Measurements from ENCODE around the gene ROR1. TPM values are rescaled to one million over a fixed set of nuclear protein-coding genes. Genes with fewer than 3 reads are reported as not detected.

Gene ROR1
- total RNA-seq, 2 donors from 2014 or later: 0.25 TPM; not detected in 1

GRCh38 chr1:63875636-63876035 lies 101.8 kb downstream of the ROR1 start:
- ATAC-seq: no peak
- Mint-ChIP-seq H3K9me3 (no peaks in the 10 kb centered on the region), H3K27ac (no peak overlapping the region), H3K36me3 (no peaks in the 10 kb centered on the region)
- DNase-seq (ENCODE audit: low spot score in 2 of 2): no peak

GRCh38 chr1:63877021-63877767 lies 103.4 kb downstream of the ROR1 start:
- Mint-ChIP-seq H3K27ac (no peak overlapping the region), H3K9me3 (no peaks in the 10 kb centered on the region), H3K36me3 (no peaks in the 10 kb centered on the region)
- DNase-seq (ENCODE audit: low spot score in 2 of 2) (no peak), ATAC-seq (no peak)

- H3K36me3 Mint-ChIP-seq: no peaks in the 10 kb centered on the region
- DNase-seq (ENCODE audit: low spot score in 2 of 2): no peak
- H3K27ac Mint-ChIP-seq: no peak overlapping the region
These were observed 104.0 kb downstream of the ROR1 start for GRCh38 chr1:63877816-63878215.

GRCh38 chr1:63878932-63879331 lies 105.1 kb downstream of the ROR1 start:
- DNase-seq (ENCODE audit: low spot score in 2 of 2) (no peak), ATAC-seq (no peak)
- Mint-ChIP-seq H3K36me3 (no peaks in the 10 kb centered on the region), H3K9me3 (no peaks in the 10 kb centered on the region), H3K27ac (no peak overlapping the region)

More at GRCh38 chr1:63877816-63878215, 104.0 kb downstream of the ROR1 start:
- no peaks in the 10 kb centered on the region for H3K9me3 Mint-ChIP-seq
- ATAC-seq: no peak

- ATAC-seq (no peak), DNase-seq (ENCODE audit: low spot score in 2 of 2) (no peak)
- Mint-ChIP-seq H3K27ac (no peak overlapping the region), H3K9me3 (no peaks in the 10 kb centered on the region), H3K36me3 (no peaks in the 10 kb centered on the region)
These were observed 107.2 kb downstream of the ROR1 start for GRCh38 chr1:63880958-63881576.

- H3K9me3 Mint-ChIP-seq: no peaks in the 10 kb centered on the region
These were observed 108.4 kb downstream of the ROR1 start for GRCh38 chr1:63882048-63882704.

GRCh38 chr1:63883494-63884235 lies 109.8 kb downstream of the ROR1 start:
- ATAC-seq (no peak), DNase-seq (ENCODE audit: low spot score in 2 of 2) (no peak)

More at GRCh38 chr1:63882048-63882704, 108.4 kb downstream of the ROR1 start:
- Mint-ChIP-seq H3K36me3 (no peaks in the 10 kb centered on the region), H3K27ac (no peak overlapping the region)
- ATAC-seq (no peak), DNase-seq (ENCODE audit: low spot score in 2 of 2) (no peak)

GRCh38 chr1:63884486-63884885 lies 110.7 kb downstream of the ROR1 start:
- Mint-ChIP-seq H3K36me3 (no peaks in the 10 kb centered on the region), H3K27ac (no peak overlapping the region), H3K9me3 (no peaks in the 10 kb centered on the region)
- DNase-seq (ENCODE audit: low spot score in 2 of 2) (no peak), ATAC-seq (no peak)

More at GRCh38 chr1:63883494-63884235, 109.8 kb downstream of the ROR1 start:
- no peaks in the 10 kb centered on the region for H3K36me3 Mint-ChIP-seq
- no peaks in the 10 kb centered on the region for H3K9me3 Mint-ChIP-seq
- no peak overlapping the region for H3K27ac Mint-ChIP-seq

- H3K9me3 Mint-ChIP-seq: no peaks in the 10 kb centered on the region
- no peaks in the 10 kb centered on the region for H3K36me3 Mint-ChIP-seq
- H3K27ac Mint-ChIP-seq: no peak overlapping the region
- no peak for DNase-seq (ENCODE audit: low spot score in 2 of 2)
- ATAC-seq: no peak
These were observed 112.1 kb downstream of the ROR1 start for GRCh38 chr1:63885899-63886298.

- H3K9me3 Mint-ChIP-seq: no peaks in the 10 kb centered on the region
- H3K27ac Mint-ChIP-seq: no peak overlapping the region
- H3K36me3 Mint-ChIP-seq: no peaks in the 10 kb centered on the region
- ATAC-seq (no peak), DNase-seq (ENCODE audit: low spot score in 2 of 2) (no peak)
These were observed 112.5 kb downstream of the ROR1 start for GRCh38 chr1:63886340-63886739.

GRCh38 chr1:63887809-63888208 lies 114.0 kb downstream of the ROR1 start:
- no peaks in the 10 kb centered on the region for H3K36me3 Mint-ChIP-seq
- DNase-seq (ENCODE audit: low spot score in 2 of 2) (no peak), ATAC-seq (no peak)
- no peaks in the 10 kb centered on the region for H3K9me3 Mint-ChIP-seq
- H3K27ac Mint-ChIP-seq: no peak overlapping the region

- H3K9me3 Mint-ChIP-seq: no peaks in the 10 kb centered on the region
- ATAC-seq (no peak), DNase-seq (ENCODE audit: low spot score in 2 of 2) (no peak)
- no peak overlapping the region for H3K27ac Mint-ChIP-seq
- H3K36me3 Mint-ChIP-seq: no peaks in the 10 kb centered on the region
These were observed 115.2 kb downstream of the ROR1 start for GRCh38 chr1:63888984-63889383.

GRCh38 chr1:63890468-63890867 lies 116.7 kb downstream of the ROR1 start:
- Mint-ChIP-seq H3K36me3 (no peaks in the 10 kb centered on the region), H3K27ac (no peak overlapping the region), H3K9me3 (no peaks in the 10 kb centered on the region)
- DNase-seq (ENCODE audit: low spot score in 2 of 2): no peak
- no peak for ATAC-seq

GRCh38 chr1:63891060-63891690 lies 117.4 kb downstream of the ROR1 start:
- Mint-ChIP-seq H3K36me3 (no peaks in the 10 kb centered on the region), H3K27ac (no peak overlapping the region), H3K9me3 (no peaks in the 10 kb centered on the region)
- DNase-seq (ENCODE audit: low spot score in 2 of 2): no peak
- ATAC-seq: no peak

GRCh38 chr1:63892632-63893395 lies 119.0 kb downstream of the ROR1 start:
- DNase-seq (ENCODE audit: low spot score in 2 of 2) (no peak), ATAC-seq (no peak)
- Mint-ChIP-seq H3K36me3 (no peaks in the 10 kb centered on the region), H3K27ac (no peak overlapping the region), H3K9me3 (no peaks in the 10 kb centered on the region)

- DNase-seq (ENCODE audit: low spot score in 2 of 2): no peak
- Mint-ChIP-seq H3K27ac (no peak overlapping the region), H3K9me3 (no peaks in the 10 kb centered on the region), H3K36me3 (no peaks in the 10 kb centered on the region)
- ATAC-seq: no peak
These were observed 120.2 kb downstream of the ROR1 start for GRCh38 chr1:63893976-63894375.
